A673 (cell line): ENCODE results near the gene FAHD1.

Source experiments
- CTCF ChIP-seq: fragments of 300-800, 200-600 bp; sonication (generic); conservative IDR thresholded peaks from 2 replicates; pipeline ENCODE4 v1.5.1; 2017; ENCODE audit warnings: low read depth, mild to moderate bottlenecking, antibody characterized with exemption, low read length, moderate library complexity, mixed read lengths
- EZH2 ChIP-seq: fragments of 200-600 bp; sonication (generic); IDR thresholded peaks from 2 replicates; pipeline ENCODE4 v1.6.1; 2017; ENCODE audit warnings: borderline replicate concordance, low read depth, mild to moderate bottlenecking, mixed read lengths, antibody characterized with exemption, low read length; ENCODE audit not compliant: poor library complexity, severe bottlenecking

- TF ChIP-seq CTCF (no peak), EZH2 (no peak)
Observed at GRCh38 chr16:1877804-1878203, 50.8 kb downstream of the FAHD1 start.
